H1 (cell line): ENCODE results near the gene NCOA1. TPM values are rescaled to one million over a fixed set of nuclear protein-coding genes. Genes with fewer than 3 reads are reported as not detected.

Source experiments
- CTBP2 ChIP-seq: IDR thresholded peaks from 2 replicates; pipeline ENCODE4 v1.7.0; 2011; ENCODE audit warnings: borderline replicate concordance, mild to moderate bottlenecking, moderate library complexity, mixed read lengths, low read length; ENCODE audit not compliant: insufficient read depth, insufficient read length
- polyA plus RNA-seq, 7 experiments: library from polyadenylated mRNA; depleted of rRNA in 3 of 7; stranded (reverse) in 5 of 7; unstranded in 2 of 7; fragments of >200 nt in 5 of 7; fragments of 200-250 nt in 2 of 7; gene quantifications; 1 replicate in 5 of 7; 2 replicates in 1 of 7; 4 replicates in 1 of 7; pipeline versions ENCODE4 v1.2.1 to v1.2.3, GENCODE V29; 2011 to 2013; ENCODE audit warnings: missing spikeins in 2 of 7, mixed read lengths in 2 of 7
- total RNA-seq: library from RNA; stranded (reverse); fragmentation: NEBNext Ultra II Directional; extraction: Animal tissue kit (Norgen Biotek cat#: 25700); gene quantifications from 2 replicates; pipeline ENCODE4 v1.2.1, GENCODE V29; 2021

The NCOA1 gene
- total and polyA plus RNA-seq, 2 of the 8 experiments (the other 6 are each of a cell fraction or from before 2014, with no cell fraction given): 12.8 to 17.9 TPM

- TF ChIP-seq CTBP2: no peak
- TF ChIP-seq, all 59 proteins: peak for 0
Measured at GRCh38 chr2:24788816-24789215, 297.8 kb downstream of the NCOA1 start (continued).
